Suprapubic skin (tissue), 4 donors: ENCODE measurements around the gene PIK3R1. TPM values are rescaled to one million over a fixed set of nuclear protein-coding genes. Genes with fewer than 3 reads are reported as not detected.

Experiments
- DNase-seq, 2 donors: peaks; one replicate each; pipeline ENCODE4 v3.0.0-alpha.2; 2019; ENCODE audit warnings: low spot score in 2 of 2
- H3K27ac ChIP-seq: fragments of 200-600 bp; sonication (generic); one replicate; pipeline ENCODE4 v1.5.1; 2019
- H3K27me3 ChIP-seq: fragments of 200-600 bp; sonication (generic); one replicate; pipeline ENCODE4 v1.5.1; 2019
- H3K36me3 ChIP-seq: fragments of 200-600 bp; sonication (generic); one replicate; pipeline ENCODE4 v1.5.1; 2019
- H3K4me1 ChIP-seq: fragments of 200-600 bp; sonication (generic); one replicate; pipeline ENCODE4 v1.5.1; 2019
- H3K4me3 ChIP-seq: fragments of 200-600 bp; sonication (generic); one replicate; pipeline ENCODE4 v1.5.1; 2019; ENCODE audit warnings: mild to moderate bottlenecking
- H3K9me3 ChIP-seq: fragments of 200-600 bp; sonication (generic); one replicate; pipeline ENCODE4 v1.5.1; 2019
- CTCF ChIP-seq, 2 donors: fragments of 200-600 bp in 1 of 2; fragments of 450-650 bp in 1 of 2; sonication (generic) in 1 of 2; IDR thresholded peaks; one replicate each; pipeline ENCODE4 v1.5.1; 2016 to 2019; ENCODE audit warnings: antibody characterized with exemption in 2 of 2, mild to moderate bottlenecking in 1 of 2, moderate library complexity in 1 of 2
- EP300 ChIP-seq: sonication (generic); formaldehyde crosslinking; IDR thresholded peaks from one replicate; pipeline ENCODE4 v1.6.1; 2017; ENCODE audit warnings: antibody characterized with exemption
- POLR2A ChIP-seq, 2 donors: fragments of 450-650 bp; IDR thresholded peaks; one replicate each; pipeline ENCODE4 v1.6.1; 2017; ENCODE audit warnings: antibody characterized with exemption in 2 of 2, mild to moderate bottlenecking in 2 of 2, moderate library complexity in 2 of 2
- POLR2AphosphoS5 ChIP-seq, 3 donors: sonication (generic); formaldehyde crosslinking; IDR thresholded peaks; one replicate each; pipeline ENCODE4 v1.6.1; 2017; ENCODE audit warnings: antibody characterized with exemption in 3 of 3
- WGBS: methylation state at CpG from one replicate; pipeline ENCODE4 v1.1.5; 2018; 5-methylcytosine and 5-hydroxymethylcytosine counted together
- total RNA-seq, 4 donors: library from RNA; depleted of rRNA; stranded (reverse); fragments of >200 nt; gene quantifications; one replicate each; pipeline ENCODE4 v1.1.0, GENCODE V29; 2016

The PIK3R1 gene
- total RNA-seq, 4 donors from 2014 or later: 96.5 to 257 (median 181) TPM

GRCh38 chr5:68317646-68318045 is 102.1 kb downstream of the PIK3R1 start:
- Histone ChIP-seq H3K36me3 (no peaks in the 10 kb centered on the region), H3K4me1 (peaks cover 6% of the 10 kb centered on the region), H3K27me3 (no peaks in the 10 kb centered on the region), H3K4me3 (no peak overlapping the region), H3K27ac (no peak overlapping the region), H3K9me3 (no peaks in the 10 kb centered on the region)
- no peak for DNase-seq
- 93% methylated on average over 5 of the region's 5 CpGs for WGBS
- TF ChIP-seq POLR2A (IDR thresholded peaks at IDR 0.05): no peak

- Histone ChIP-seq H3K36me3 (no peaks in the 10 kb centered on the region), H3K27me3 (no peaks in the 10 kb centered on the region), H3K4me1 (peaks cover 6% of the 10 kb centered on the region), H3K27ac (no peak overlapping the region), H3K9me3 (no peaks in the 10 kb centered on the region), H3K4me3 (no peak overlapping the region)
- no peak for DNase-seq
- 90% methylated on average over 6 of the region's 6 CpGs for WGBS
- no peak for TF ChIP-seq POLR2AphosphoS5 (IDR thresholded peaks at IDR 0.05)
- TF ChIP-seq POLR2A (IDR thresholded peaks at IDR 0.05): no peak
- TF ChIP-seq CTCF (IDR thresholded peaks at IDR 0.05): no peak
- no peak for TF ChIP-seq EP300
Measured at GRCh38 chr5:68318955-68319705, 103.6 kb downstream of the PIK3R1 start.

- no peak overlapping the region for H3K27ac ChIP-seq
- 78% methylated on average over 4 of the region's 4 CpGs for WGBS
- peaks cover 6% of the 10 kb centered on the region for H3K4me1 ChIP-seq
- H3K27me3 ChIP-seq: no peaks in the 10 kb centered on the region
- H3K9me3 ChIP-seq: no peaks in the 10 kb centered on the region
- H3K36me3 ChIP-seq: no peaks in the 10 kb centered on the region
- DNase-seq: no peak
- H3K4me3 ChIP-seq: no peak overlapping the region
- TF ChIP-seq POLR2A (IDR thresholded peaks at IDR 0.05) (no peak), POLR2AphosphoS5 (IDR thresholded peaks at IDR 0.05) (no peak), CTCF (IDR thresholded peaks at IDR 0.05) (no peak), EP300 (no peak)
Measured at GRCh38 chr5:68319706-68320412, 104.3 kb downstream of the PIK3R1 start.

GRCh38 chr5:68320413-68320986 is 104.9 kb downstream of the PIK3R1 start:
- 79% methylated on average over 5 of the region's 5 CpGs for WGBS
- TF ChIP-seq POLR2AphosphoS5 (IDR thresholded peaks at IDR 0.05) (no peak), CTCF (IDR thresholded peaks at IDR 0.05) (no peak), POLR2A (IDR thresholded peaks at IDR 0.05) (no peak), EP300 (no peak)
- Histone ChIP-seq H3K9me3 (no peaks in the 10 kb centered on the region), H3K27ac (no peak overlapping the region), H3K27me3 (no peaks in the 10 kb centered on the region), H3K4me1 (peaks cover 6% of the 10 kb centered on the region), H3K4me3 (no peak overlapping the region), H3K36me3 (no peaks in the 10 kb centered on the region)
- no peak for DNase-seq

GRCh38 chr5:68325065-68325580 is 109.6 kb downstream of the PIK3R1 start:
- WGBS: 91% methylated on average over 1 of the region's 1 CpG
- H3K4me3 ChIP-seq: no peak overlapping the region
- no peak for DNase-seq
- no peak overlapping the region for H3K27ac ChIP-seq
- H3K9me3 ChIP-seq: no peaks in the 10 kb centered on the region
- peaks cover 5% of the 10 kb centered on the region for H3K4me1 ChIP-seq
- no peaks in the 10 kb centered on the region for H3K27me3 ChIP-seq
- H3K36me3 ChIP-seq: no peaks in the 10 kb centered on the region
- TF ChIP-seq POLR2AphosphoS5 (IDR thresholded peaks at IDR 0.05): no peak
- TF ChIP-seq POLR2A (IDR thresholded peaks at IDR 0.05): no peak
- no peak for TF ChIP-seq EP300
- TF ChIP-seq CTCF (IDR thresholded peaks at IDR 0.05): no peak
